DND-41 (cell line): ENCODE measurements around the gene NPC1L1.
"Not testable (repeated sequence)": the region's sequence is repeated elsewhere in the genome, so short reads cannot be mapped to it uniquely, and the experiment has no call there.

Experiments
- ATAC-seq: fragments of 200-7000 bp; cut with Tn5 transposase; 3 replicates; pipeline ENCODE4 v1.9.1; 2021; ENCODE audit warnings: low read depth; ENCODE audit not compliant: insufficient read depth
- DNase-seq: peaks from one replicate; pipeline ENCODE4 v3.0.0-alpha.2; 2020
- H2AFZ ChIP-seq: 2 replicates; pipeline ENCODE4 v1.6.0; 2012; ENCODE audit warnings: low read depth, low read length
- H3K27ac ChIP-seq: 2 replicates; pipeline ENCODE4 v1.5.1; 2012; ENCODE audit warnings: low read length, inconsistent platforms
- H3K27me3 ChIP-seq: fragments of 200-600 bp; sonication (generic); 2 replicates; pipeline ENCODE4 v1.6.0; 2012; ENCODE audit warnings: low read length, mild to moderate bottlenecking, inconsistent platforms; ENCODE audit not compliant: insufficient read depth, poor library complexity
- H3K36me3 ChIP-seq: 2 replicates; pipeline ENCODE4 v1.5.1; 2012; ENCODE audit warnings: low read length, inconsistent platforms; ENCODE audit not compliant: insufficient read depth
- H3K4me1 ChIP-seq: 2 replicates; pipeline ENCODE4 v1.5.1; 2012; ENCODE audit warnings: mild to moderate bottlenecking, low read length; ENCODE audit not compliant: insufficient read depth
- H3K4me2 ChIP-seq: 2 replicates; pipeline ENCODE4 v1.6.0; 2012; ENCODE audit warnings: mild to moderate bottlenecking, moderate library complexity, low read length, inconsistent platforms; ENCODE audit not compliant: insufficient read depth
- H3K4me3 ChIP-seq, 2 experiments: fragments of 200-600 bp in 1 of 2; shearing (Covaris generic) in 1 of 2; 2 replicates each; pipeline ENCODE4 v1.5.1; 2012 to 2016; ENCODE audit warnings: inconsistent platforms in 2 of 2, low read length in 2 of 2, mild to moderate bottlenecking in 2 of 2, low read depth in 1 of 2, moderate library complexity in 1 of 2
- H3K79me2 ChIP-seq: 2 replicates; pipeline ENCODE4 v1.6.0; 2012; ENCODE audit warnings: low read length, inconsistent platforms; ENCODE audit not compliant: insufficient read depth
- H3K9ac ChIP-seq: 2 replicates; pipeline ENCODE4 v1.6.0; 2012; ENCODE audit warnings: low read depth, mild to moderate bottlenecking, inconsistent platforms, low read length, moderate library complexity
- H3K9me3 ChIP-seq: 2 replicates; pipeline ENCODE4 v1.5.1; 2012; ENCODE audit warnings: low read length, moderate library complexity, mild to moderate bottlenecking, inconsistent platforms; ENCODE audit not compliant: insufficient read depth, severe bottlenecking
- H4K20me1 ChIP-seq: 2 replicates; pipeline ENCODE4 v1.6.0; 2012; ENCODE audit warnings: low read length; ENCODE audit not compliant: insufficient read depth
- CTCF ChIP-seq: IDR thresholded peaks from 2 replicates; pipeline ENCODE4 v1.5.1; 2012; ENCODE audit warnings: borderline replicate concordance, low read length, moderate library complexity, mild to moderate bottlenecking; ENCODE audit not compliant: poor library complexity, severe bottlenecking; ENCODE audit errors: extremely low read depth
- EZH2 ChIP-seq: IDR thresholded peaks from 3 replicates; pipeline ENCODE4 v1.6.1; 2012; ENCODE audit warnings: borderline replicate concordance, low read depth, mild to moderate bottlenecking, moderate library complexity, low read length, inconsistent platforms; ENCODE audit not compliant: severe bottlenecking

NPC1L1 gene

GRCh38 chr7:44559485-44559884 is 18.4 kb upstream of the NPC1L1 start:
- no peak overlapping the region for H2AFZ ChIP-seq
- H3K36me3 ChIP-seq, result peaks cover 6% of the 10 kb centered on the region
- no peaks in the 10 kb centered on the region for H3K9me3 ChIP-seq
- DNase-seq (no peak), ATAC-seq (no peak)
- H3K79me2 ChIP-seq, result no peaks in the 10 kb centered on the region
- H4K20me1 ChIP-seq, result peaks cover 11% of the 10 kb centered on the region; the same call in 1 of the 2 replicates
- no peak overlapping the region for H3K9ac ChIP-seq
- no peaks in the 10 kb centered on the region for H3K4me1 ChIP-seq
- no peak overlapping the region for H3K27ac ChIP-seq
- H3K27me3 ChIP-seq, result no peaks in the 10 kb centered on the region
- no peak for TF ChIP-seq CTCF
- TF ChIP-seq EZH2, result no peak
- no peak overlapping the region for H3K4me3 ChIP-seq
- H3K4me2 ChIP-seq, result no peak overlapping the region

- ATAC-seq (no peak), DNase-seq (no peak)
- H3K27me3 ChIP-seq, result no peaks in the 10 kb centered on the region
- no peak for TF ChIP-seq EZH2
- no peak for TF ChIP-seq CTCF
- no peaks in the 10 kb centered on the region for H3K4me1 ChIP-seq
- no peak overlapping the region for H3K4me2 ChIP-seq
- H3K79me2 ChIP-seq, result no peaks in the 10 kb centered on the region
- no peak overlapping the region for H3K9ac ChIP-seq
- H3K9me3 ChIP-seq, result no peaks in the 10 kb centered on the region
- no peak overlapping the region for H3K27ac ChIP-seq
- H4K20me1 ChIP-seq, result no peaks in the 10 kb centered on the region
- no peak overlapping the region for H2AFZ ChIP-seq
- H3K36me3 ChIP-seq, result no peaks in the 10 kb centered on the region
- no peak overlapping the region for H3K4me3 ChIP-seq
These were observed 16.4 kb upstream of the NPC1L1 start for GRCh38 chr7:44557485-44557884.

GRCh38 chr7:44555350-44555749 is 14.2 kb upstream of the NPC1L1 start:
- H3K27ac ChIP-seq, result no peak overlapping the region
- H3K36me3 ChIP-seq, result no peaks in the 10 kb centered on the region
- no peaks in the 10 kb centered on the region for H3K9me3 ChIP-seq
- no peak overlapping the region for H3K4me2 ChIP-seq
- ATAC-seq (no peak), DNase-seq (no peak)
- H2AFZ ChIP-seq, result no peak overlapping the region
- TF ChIP-seq CTCF, result no peak
- no peak for TF ChIP-seq EZH2
- H3K79me2 ChIP-seq, result no peaks in the 10 kb centered on the region
- no peaks in the 10 kb centered on the region for H3K27me3 ChIP-seq
- no peaks in the 10 kb centered on the region for H3K4me1 ChIP-seq
- H3K9ac ChIP-seq, result no peak overlapping the region
- no peaks in the 10 kb centered on the region for H4K20me1 ChIP-seq
- H3K4me3 ChIP-seq, result no peak overlapping the region

GRCh38 chr7:44552473-44553005 is 11.4 kb upstream of the NPC1L1 start:
- H3K4me3 ChIP-seq, H3K36me3 ChIP-seq, H3K4me1 ChIP-seq, H3K27me3 ChIP-seq, H4K20me1 ChIP-seq, H3K79me2 ChIP-seq, H3K4me2 ChIP-seq, H3K27ac ChIP-seq, H2AFZ ChIP-seq, H3K9ac ChIP-seq, DNase-seq, ATAC-seq, H3K9me3 ChIP-seq: not testable (repeated sequence)
